Left colon (tissue), 2 donors: ENCODE data around the gene WSB1. TPM values are rescaled to one million over a fixed set of nuclear protein-coding genes. Genes with fewer than 3 reads are reported as not detected.
A peak's percentile ranks its signal among the peaks of the same experiment; 100 is the strongest.

ENCODE experiments used
- ATAC-seq: fragments of 200-7000 bp; cut with Tn5 transposase; one replicate; pipeline ENCODE4 v1.9.1; 2020; ENCODE audit warnings: mild to moderate bottlenecking, moderate library complexity
- DNase-seq, 2 donors: peaks; one replicate each; pipeline ENCODE4 v3.0.0-alpha.2; 2020
- intact Hi-C, 2 donors: fragments of 100-400 bp; cut with DNase I in 1 of 2; cut with micrococcal nuclease in 1 of 2; formaldehyde crosslinking; loops; one replicate each; pipeline versions ENCODE4 v1.11.2 to v1.14.0; 2022; cut with DNase I, micrococcal nuclease
- total RNA-seq, 2 donors: library from RNA; stranded (reverse); fragmentation: NEBNext Ultra II Directional; extraction: Animal tissue kit (Norgen Biotek cat#: 25700); gene quantifications; one replicate each; pipeline ENCODE4 v1.2.1, GENCODE V29; 2021
- donor health status: DM: no; HTN: no; CAD: no.
- donor health status: DM: yes; HTN: yes; CAD: no.

Gene WSB1
- total RNA-seq, 2 donors from 2014 or later: 91.9 to 121 TPM

DNA sequence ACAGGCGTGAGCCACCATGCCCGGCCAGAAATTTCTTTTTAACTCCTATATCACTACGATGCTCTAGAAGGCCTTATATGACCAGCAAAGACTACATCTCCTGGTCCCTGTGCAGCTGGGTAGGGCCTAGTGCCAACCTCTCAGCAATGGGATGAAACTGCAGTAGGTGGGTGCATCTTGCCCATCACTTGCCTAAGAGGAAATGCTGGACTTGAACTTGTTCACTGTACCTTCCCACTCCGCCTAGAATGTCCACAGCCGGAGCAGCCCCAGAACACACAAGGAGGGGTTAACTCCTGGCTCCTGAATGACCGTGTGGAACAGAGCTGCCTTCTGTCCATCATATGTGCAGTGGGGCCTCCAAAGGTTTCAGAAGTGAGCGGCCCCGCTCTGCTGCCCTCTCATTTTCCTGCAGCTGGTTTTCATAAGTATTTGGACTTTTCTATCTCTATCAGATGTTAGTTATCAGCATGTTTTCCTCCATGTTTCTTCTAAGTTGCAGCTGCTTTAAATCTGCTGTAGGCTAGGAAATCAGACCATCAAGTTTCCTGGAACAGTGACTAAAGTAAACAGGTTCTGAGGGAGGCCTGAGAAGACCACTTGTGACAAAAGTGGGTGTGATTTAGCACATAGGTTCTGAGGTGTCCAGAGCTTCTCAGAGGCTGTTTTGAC lies 52.5 kb downstream of the WSB1 start:
- intact Hi-C loops: no loop called here
- DNase-seq: no peak
- no peak for ATAC-seq

- no peak for ATAC-seq
- intact Hi-C loops: no loop called here
Observed at GRCh38 chr17:27348196-27348595, 54.3 kb downstream of the WSB1 start.

DNA sequence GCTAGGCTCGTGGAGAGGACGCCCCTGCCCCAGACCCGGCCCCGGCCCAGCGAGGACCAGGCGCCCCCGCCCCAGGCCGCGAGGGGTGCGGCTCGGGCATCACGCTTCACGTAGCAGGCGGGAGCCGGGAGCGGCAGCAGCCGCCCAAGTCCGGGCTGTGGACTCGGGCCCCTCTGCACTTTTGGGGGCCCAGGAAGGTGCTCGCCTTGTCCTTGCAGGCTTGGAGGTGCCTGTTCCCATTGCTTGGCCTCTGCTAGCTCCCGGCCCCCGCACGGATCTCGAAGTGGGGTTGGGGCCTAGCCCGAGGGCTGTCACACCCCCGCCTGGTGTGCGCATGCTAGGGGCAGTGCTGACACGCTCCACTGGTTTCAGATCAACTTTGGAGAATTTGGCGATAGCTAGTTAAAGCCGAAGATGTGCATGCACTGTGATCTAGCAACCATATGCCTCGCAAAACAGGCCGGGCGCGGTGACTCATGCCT lies 55.7 kb downstream of the WSB1 start:
- no peak for ATAC-seq
- intact Hi-C loops: no loop called here
- peak in 1 of 2 donors; percentile 37 for DNase-seq

More at GRCh38 chr17:27348196-27348595, 54.3 kb downstream of the WSB1 start:
- no peak for DNase-seq

DNA sequence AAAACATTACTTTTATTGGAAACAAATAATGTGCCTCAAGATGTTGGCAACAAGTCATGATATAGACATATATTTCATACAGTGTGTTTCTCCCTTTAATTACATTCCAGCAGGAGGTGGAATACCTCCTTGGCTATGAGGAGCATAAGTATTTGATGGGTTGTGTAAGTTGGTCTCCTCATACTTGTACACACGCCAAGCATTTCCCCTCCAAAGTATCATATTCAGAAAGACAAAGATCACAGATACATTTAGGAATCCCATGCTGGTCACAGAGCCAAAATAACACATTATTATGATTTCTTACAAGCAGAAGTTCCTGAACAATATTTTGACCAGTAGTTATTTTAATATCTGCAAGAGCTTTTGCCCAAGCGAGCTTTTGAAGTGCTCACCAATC lies 57.8 kb downstream of the WSB1 start:
- ATAC-seq (no peak), DNase-seq (no peak)
- intact Hi-C loops: no loop called here

DNA sequence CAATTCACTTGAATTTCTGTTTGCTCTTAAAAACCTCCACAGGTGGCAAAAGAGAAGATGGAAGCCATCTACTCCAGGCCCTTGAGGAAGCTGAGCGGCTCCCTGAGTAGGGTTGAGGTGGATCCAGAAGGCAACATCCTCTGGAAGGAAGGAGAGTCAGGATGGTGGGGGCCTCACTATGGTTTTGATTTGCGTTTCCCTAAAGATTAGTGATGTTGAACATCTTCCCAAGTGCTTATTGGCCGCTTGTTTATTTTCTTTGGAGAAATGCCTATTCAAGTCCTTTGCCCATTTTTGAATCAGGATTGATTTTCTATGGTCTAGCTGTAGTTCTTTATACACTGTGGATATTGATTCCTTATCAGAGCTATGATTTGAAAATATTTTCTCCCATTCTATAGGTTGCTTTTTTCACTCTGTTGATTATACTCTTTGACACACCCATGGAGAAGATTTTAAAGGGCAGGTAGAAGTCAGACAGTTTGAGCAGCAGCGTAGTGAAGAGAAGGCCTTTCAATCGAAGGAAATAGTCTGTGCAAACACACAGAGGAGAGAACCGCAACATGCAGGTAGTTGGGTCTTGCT lies 58.6 kb downstream of the WSB1 start:
- ATAC-seq (no peak), DNase-seq (no peak)
- intact Hi-C loops: no loop called here

DNA sequence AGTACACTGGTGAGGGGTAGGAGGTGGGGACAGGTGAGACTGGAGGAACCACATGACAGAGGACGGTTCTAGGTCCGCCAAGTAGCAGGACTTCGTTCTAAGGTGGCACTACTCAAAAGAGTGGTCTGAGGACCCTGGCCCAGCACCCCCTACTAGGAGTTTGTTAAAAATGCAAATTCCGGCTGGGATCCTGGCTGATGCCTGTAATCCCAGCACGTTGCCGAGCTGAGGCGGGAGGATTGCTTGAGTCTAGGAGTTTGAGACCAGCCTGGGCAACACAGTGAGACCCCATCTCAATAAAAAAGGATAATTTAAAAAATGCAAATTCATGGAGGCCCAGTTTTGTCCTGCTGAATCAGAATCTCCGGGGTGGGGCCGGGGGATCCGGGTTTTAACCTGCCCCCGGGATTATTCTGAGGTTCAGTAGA lies 59.1 kb downstream of the WSB1 start:
- no peak for DNase-seq
- intact Hi-C loops: no loop called here

GRCh38 chr17:27353461-27354050 lies 59.6 kb downstream of the WSB1 start:
- ATAC-seq (peak; percentile 84), DNase-seq (peak; percentile 90 to 91)
- intact Hi-C loops: no loop called here

More for the DNA sequence above, 59.1 kb downstream of the WSB1 start:
- no peak for ATAC-seq

GRCh38 chr17:27354051-27354490 lies 60.2 kb downstream of the WSB1 start:
- no peak for ATAC-seq
- DNase-seq: peak in 1 of 2 donors; percentile 49
- intact Hi-C loops: no loop called here

DNA sequence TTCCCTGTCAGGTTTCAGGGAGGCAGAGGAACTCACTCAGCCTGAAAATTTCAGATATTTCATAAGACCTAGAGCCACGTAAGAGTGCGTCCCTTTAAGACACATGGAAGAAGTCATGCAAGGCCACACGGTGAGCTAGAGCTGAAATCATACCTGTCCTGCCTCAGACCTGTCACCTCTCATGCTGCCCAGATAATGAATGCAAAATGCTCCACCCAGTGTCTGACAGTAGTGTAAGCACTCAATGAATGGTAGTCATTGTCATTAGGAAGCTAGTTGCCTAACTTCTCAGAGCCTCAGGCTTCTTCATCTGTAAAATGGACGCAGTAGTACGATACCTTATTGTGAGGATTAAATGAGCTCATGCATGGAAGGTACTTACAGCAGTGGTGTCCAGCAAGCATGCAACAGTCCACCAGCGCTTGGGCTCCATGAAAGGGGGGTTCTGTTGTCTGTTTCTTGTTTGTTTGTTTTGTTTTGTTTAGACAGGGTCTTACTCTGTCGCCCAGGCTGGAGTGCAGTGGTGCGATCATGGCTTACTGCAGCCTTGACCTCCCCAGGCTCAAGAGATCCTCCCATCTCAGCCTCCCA lies 60.7 kb downstream of the WSB1 start:
- intact Hi-C loops: loop anchor here in 1 of 2 donors (5.0 kb wide), 1 partner anchor 248 kb away; no protein-coding TSS in a partner anchor
- ATAC-seq: peak; percentile 27
- no peak for DNase-seq

GRCh38 chr17:27355419-27355818 lies 61.5 kb downstream of the WSB1 start:
- ATAC-seq (no peak), DNase-seq (no peak)
- intact Hi-C loops: loop anchor here in 1 of 2 donors (5.0 kb wide), 1 partner anchor 247 kb away; no protein-coding TSS in a partner anchor

GRCh38 chr17:27356091-27356705 lies 62.3 kb downstream of the WSB1 start:
- no peak for ATAC-seq
- intact Hi-C loops: loop anchor here in 1 of 2 donors (5.0 kb wide), 1 partner anchor 246 kb away; no protein-coding TSS in a partner anchor

GRCh38 chr17:27357236-27357635 lies 63.3 kb downstream of the WSB1 start:
- intact Hi-C loops: loop anchor here in 1 of 2 donors (5.0 kb wide), 1 partner anchor 245 kb away; no protein-coding TSS in a partner anchor
- ATAC-seq (no peak), DNase-seq (no peak)

More at GRCh38 chr17:27356091-27356705, 62.3 kb downstream of the WSB1 start:
- no peak for DNase-seq

GRCh38 chr17:27360507-27360906 lies 66.6 kb downstream of the WSB1 start:
- DNase-seq: no peak
- intact Hi-C loops: no loop called here
- no peak for ATAC-seq

DNA sequence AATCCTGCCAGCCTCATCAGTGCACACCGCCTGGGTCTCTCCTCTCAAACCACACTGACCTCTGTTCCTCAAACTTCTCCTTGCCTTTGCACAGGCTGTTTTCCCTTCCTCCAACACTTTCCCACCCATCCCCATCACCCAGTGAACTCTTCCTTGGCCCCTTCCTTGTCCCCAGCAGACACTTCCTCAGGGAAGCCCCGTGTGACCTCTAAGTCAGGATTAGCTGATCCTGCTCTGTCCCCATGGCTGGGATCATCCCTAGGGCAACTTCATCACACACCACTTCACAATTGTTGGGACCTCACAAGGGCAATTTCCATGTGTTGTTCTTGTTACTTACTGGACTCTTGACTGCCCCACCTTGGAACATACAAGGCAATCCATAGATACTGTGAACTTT lies 67.8 kb downstream of the WSB1 start:
- intact Hi-C loops: no loop called here
- DNase-seq: no peak
- ATAC-seq: no peak

- ATAC-seq (no peak), DNase-seq (no peak)
- intact Hi-C loops: no loop called here
Observed at GRCh38 chr17:27362503-27362902, 68.6 kb downstream of the WSB1 start.

DNA sequence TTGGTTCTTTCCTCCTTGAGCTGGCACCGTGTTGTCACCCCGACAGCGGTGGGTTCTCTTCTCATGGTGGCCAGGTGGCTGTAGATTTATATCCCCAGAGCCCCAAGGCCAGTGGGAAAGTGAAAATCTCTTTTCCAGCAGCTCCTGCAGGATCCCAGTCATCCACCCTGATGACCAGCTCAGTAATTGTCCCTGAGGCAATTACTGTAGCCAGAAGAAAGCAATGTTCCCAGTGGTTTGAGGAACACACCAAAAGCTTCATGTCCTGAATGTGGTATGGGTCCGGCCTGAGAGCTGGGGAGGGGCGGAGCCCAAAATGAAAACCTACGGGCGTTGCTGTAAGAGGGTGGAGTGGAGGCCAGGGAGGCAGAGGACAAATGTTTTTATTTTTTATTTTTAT lies 69.0 kb downstream of the WSB1 start:
- no peak for ATAC-seq
- no peak for DNase-seq
- intact Hi-C loops: no loop called here

DNA sequence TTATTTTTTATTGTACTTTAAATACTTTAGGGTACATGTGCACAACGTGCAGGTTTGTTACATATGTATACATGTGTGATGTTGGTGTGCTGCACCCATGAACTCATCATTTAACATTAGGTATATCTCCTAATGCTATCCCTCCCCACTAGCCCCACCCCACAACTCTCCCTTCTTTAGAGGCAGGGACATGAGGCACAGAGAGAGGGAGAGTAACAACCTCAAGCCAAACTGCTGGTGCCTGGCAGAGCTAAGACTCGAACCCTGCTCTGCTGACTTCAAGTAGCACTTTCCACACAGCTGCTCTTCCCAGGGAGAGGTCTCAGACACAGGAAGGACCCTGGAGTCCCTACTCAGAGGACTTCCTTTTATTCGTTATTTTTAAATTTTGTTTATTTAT lies 69.4 kb downstream of the WSB1 start:
- no peak for DNase-seq
- no peak for ATAC-seq
- intact Hi-C loops: no loop called here
